Ascending aorta (tissue), 2 donors: ENCODE measurements around the gene TNFRSF11A. TPM values are rescaled to one million over a fixed set of nuclear protein-coding genes. Genes with fewer than 3 reads are reported as not detected.

Experiments
- DNase-seq, 2 donors: peaks; one replicate each; pipeline ENCODE4 v3.0.0-alpha.2; 2019; ENCODE audit warnings: low spot score in 2 of 2
- H3K27ac ChIP-seq, 2 donors: fragments of 200-600 bp; sonication (generic); one replicate each; pipeline ENCODE4 v1.5.1; 2016 to 2017; ENCODE audit warnings: mild to moderate bottlenecking in 1 of 2
- H3K27me3 ChIP-seq: fragments of 200-600 bp; sonication (generic); one replicate; pipeline ENCODE4 v1.5.1; 2017
- H3K36me3 ChIP-seq, 2 donors: fragments of 200-600 bp; sonication (generic); one replicate each; pipeline ENCODE4 v1.5.1; 2016
- H3K4me1 ChIP-seq, 2 donors: fragments of 200-600 bp; sonication (generic); one replicate each; pipeline ENCODE4 v1.5.1; 2016 to 2017; ENCODE audit warnings: mild to moderate bottlenecking in 1 of 2
- H3K4me3 ChIP-seq, 2 donors: fragments of 200-600 bp; sonication (generic); one replicate each; pipeline ENCODE4 v1.5.1; 2016 to 2017; ENCODE audit warnings: mild to moderate bottlenecking in 1 of 2
- H3K9me3 ChIP-seq, 2 donors: fragments of 200-600 bp; sonication (generic); one replicate each; pipeline ENCODE4 v1.5.1; 2016
- CTCF ChIP-seq, 3 experiments: fragments of 200-600 bp in 2 of 3; fragments of 450-650 bp in 1 of 3; sonication (generic) in 2 of 3; IDR thresholded peaks; one replicate each; pipeline ENCODE4 v1.5.1; 2016 to 2019; ENCODE audit warnings: antibody characterized with exemption in 3 of 3, mild to moderate bottlenecking in 1 of 3, moderate library complexity in 1 of 3
- intact Hi-C: fragments of 100-400 bp; cut with DNase I; formaldehyde crosslinking; loops from one replicate; pipeline ENCODE4 v1.15.1; 2023
- total RNA-seq: library from RNA; depleted of rRNA; stranded (reverse); fragments of >200 nt; gene quantifications from one replicate; pipeline ENCODE4 v1.1.0, GENCODE V29; 2016

Gene TNFRSF11A
- total RNA-seq, 1 donor from 2014 or later, result 2.7 TPM

GRCh38 chr18:62438402-62438801, 113.3 kb downstream of the TNFRSF11A start:
- intact Hi-C loops, result loop anchor here (1.0 to 10.0 kb wide), 5 partner anchors 13 to 1536 kb away; partner anchors contain the start of genes PHLPP1, SERPINB8 and VPS4B
- TF ChIP-seq CTCF (IDR thresholded peaks at IDR 0.05), result no peak
- Histone ChIP-seq H3K27ac (peak overlapping the region; percentile 85 to 94), H3K27me3 (no peaks in the 10 kb centered on the region), H3K9me3 (no peaks in the 10 kb centered on the region), H3K4me3 (no peak overlapping the region), H3K36me3 (no peaks in the 10 kb centered on the region), H3K4me1 (peaks cover 4 to 19% of the 10 kb centered on the region in 2 donors)
- DNase-seq, result no peak

GRCh38 chr18:62438866-62439265, 113.8 kb downstream of the TNFRSF11A start:
- no peaks in the 10 kb centered on the region for H3K36me3 ChIP-seq
- H3K4me1 ChIP-seq, result peaks cover 4 to 19% of the 10 kb centered on the region in 2 donors
- H3K27me3 ChIP-seq, result no peaks in the 10 kb centered on the region
- H3K27ac ChIP-seq, result peak overlapping the region in 1 of 2 donors; percentile 85
- intact Hi-C loops, result loop anchor here (1.0 to 10.0 kb wide), 5 partner anchors 12 to 1536 kb away; partner anchors contain the start of genes PHLPP1, SERPINB8 and VPS4B
- DNase-seq, result no peak
- no peaks in the 10 kb centered on the region for H3K9me3 ChIP-seq
- H3K4me3 ChIP-seq, result no peak overlapping the region
- no peak for TF ChIP-seq CTCF (IDR thresholded peaks at IDR 0.05)

Other genes starting within 250 kb of the TNFRSF11A start
- gene PIGN, start 138.3 kb upstream of the TNFRSF11A start, total RNA-seq, result 12.8 TPM
- 26.4 TPM for gene RELCH, start 138.1 kb upstream of the TNFRSF11A start, total RNA-seq
- gene ZCCHC2, start 197.7 kb downstream of the TNFRSF11A start, total RNA-seq, result 22.9 TPM